ENCODE results near the gene DPPA5. TPM values are rescaled to one million over a fixed set of nuclear protein-coding genes. Genes with fewer than 3 reads are reported as not detected.

Gene DPPA5
- total and polyA plus RNA-seq, 9 of the 15 experiments (the other 6 are each of a cell fraction or from before 2014, with no cell fraction given) = not detected

DNA sequence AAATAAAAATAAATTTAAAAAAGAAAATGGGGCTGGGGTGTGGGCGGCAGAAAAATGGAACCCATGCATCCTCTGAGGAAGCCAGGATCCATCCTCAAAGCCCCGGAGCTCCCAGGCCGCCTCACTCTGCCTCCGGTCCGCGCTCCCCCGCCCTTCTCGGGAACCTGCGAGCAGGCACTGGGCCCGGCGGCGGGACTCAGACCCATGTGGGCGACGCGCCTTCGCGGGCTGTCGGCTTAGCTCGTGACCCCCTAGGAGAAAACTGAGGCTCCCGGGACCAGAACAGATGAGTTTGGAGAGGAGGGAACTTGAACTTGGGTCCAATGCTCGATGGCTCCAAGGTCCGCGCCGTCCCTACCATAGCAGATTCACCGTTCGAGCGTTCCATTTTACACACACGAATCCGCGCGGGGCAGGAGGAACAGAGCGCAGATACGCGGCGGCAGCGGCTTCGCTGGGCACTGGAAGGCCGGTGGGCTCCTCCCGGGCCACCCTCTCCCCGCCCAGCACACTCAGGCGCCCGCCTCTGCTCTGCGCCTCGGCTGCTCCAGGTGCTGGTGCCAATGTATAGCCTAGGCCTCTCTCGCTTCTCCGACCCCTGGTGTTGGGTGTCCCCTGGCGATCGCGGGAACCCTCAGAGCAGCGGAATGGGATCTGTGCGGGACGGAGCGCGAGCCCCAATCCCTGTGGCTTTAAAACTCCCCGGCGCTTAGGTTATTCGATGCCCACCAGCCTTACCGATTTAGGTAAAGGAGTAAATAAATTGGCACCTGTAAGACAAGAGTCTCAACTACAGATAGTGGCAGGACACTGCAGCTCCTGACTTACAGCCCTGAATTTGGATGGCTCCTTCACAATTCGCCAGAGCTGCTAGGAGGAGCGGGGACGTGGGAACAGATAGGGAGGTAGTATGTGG, 39.2 kb downstream of the DPPA5 start:
- in situ Hi-C loops (cut with MboI) (no loop called here), intact Hi-C loops (cut with micrococcal nuclease) (no loop called here)
- peaks cover 0 to 10% of the 10 kb centered on the region in 2 experiments; a peak in 1 of 5 replicates for H3K4me1 ChIP-seq (replicated peaks in 1 of 2; ENCODE audit: control insufficient read depth in 2 of 2, insufficient read depth in 2 of 2, low read length in 2 of 2)
- no peak overlapping the region for H3K9ac ChIP-seq (ENCODE audit: insufficient read depth in 1 of 2, low read depth in 2 of 2, low read length in 2 of 2)
- no peaks in the 10 kb centered on the region for H3K9me1 ChIP-seq (ENCODE audit: control insufficient read depth, insufficient read depth, low read length)
- no peak overlapping the region for H2AFZ ChIP-seq (ENCODE audit: low read depth, low read length)
- WGBS (ENCODE audit: insufficient coverage, low coverage, missing lambda C conversion rate) = 73% methylated on average over 60 of the region's 61 CpGs
- H3K4me3 ChIP-seq = no peak overlapping the region
- CTCF ChIA-PET (ENCODE audit: low intra/inter-chr PET ratio) = interaction anchor here (0.6 kb wide), 1 partner anchor 902 kb away, joined by 4 read pairs; no protein-coding TSS in a partner anchor
- TF ChIP-seq ZNF165 (CRISPR knock-in tag; IDR thresholded peaks at IDR 0.05; ENCODE audit: borderline replicate concordance) (no peak), CHD4 (IDR thresholded peaks at IDR 0.05; ENCODE audit: insufficient read depth, insufficient replicate concordance, low read depth, low read length, poor library complexity, severe bottlenecking) (no peak), TCF7 (IDR thresholded peaks at IDR 0.05; ENCODE audit: borderline replicate concordance) (no peak), KDM2B (CRISPR knock-in tag; IDR thresholded peaks at IDR 0.05) (no peak), L3MBTL2 (IDR thresholded peaks at IDR 0.05) (no peak), HNRNPLL (IDR thresholded peaks at IDR 0.05; ENCODE audit: low read depth, low read length, poor library complexity, severe bottlenecking) (no peak), HMG20A (CRISPR knock-in tag; conservative IDR thresholded peaks at IDR 0.05) (no peak), CBX5 (IDR thresholded peaks at IDR 0.05; ENCODE audit: borderline replicate concordance, low read depth) (no peak), TAF7 (tag; IDR thresholded peaks at IDR 0.05) (no peak), NFE2L1 (tag; IDR thresholded peaks at IDR 0.05; ENCODE audit: borderline replicate concordance, low read depth) (no peak), CBX8 (IDR thresholded peaks at IDR 0.05; ENCODE audit: borderline replicate concordance, extremely low read depth, low read depth, low read length, poor library complexity, severe bottlenecking) (no peak), PCBP1 (IDR thresholded peaks at IDR 0.05; ENCODE audit: low read depth, low read length, poor library complexity, severe bottlenecking) (no peak), SRSF1 (IDR thresholded peaks at IDR 0.05; ENCODE audit: low read depth, low read length) (no peak), RBM15 (IDR thresholded peaks at IDR 0.05; ENCODE audit: insufficient read depth, low read length) (no peak)
- TF ChIP-seq, protein P1, sequence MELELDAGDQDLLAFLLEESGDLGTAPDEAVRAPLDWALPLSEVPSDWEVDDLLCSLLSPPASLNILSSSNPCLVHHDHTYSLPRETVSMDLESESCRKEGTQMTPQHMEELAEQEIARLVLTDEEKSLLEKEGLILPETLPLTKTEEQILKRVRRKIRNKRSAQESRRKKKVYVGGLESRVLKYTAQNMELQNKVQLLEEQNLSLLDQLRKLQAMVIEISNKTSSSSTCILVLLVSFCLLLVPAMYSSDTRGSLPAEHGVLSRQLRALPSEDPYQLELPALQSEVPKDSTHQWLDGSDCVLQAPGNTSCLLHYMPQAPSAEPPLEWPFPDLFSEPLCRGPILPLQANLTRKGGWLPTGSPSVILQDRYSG (tag; conservative IDR thresholded peaks at IDR 0.05; ENCODE audit: low read depth) = no peak
- TF ChIP-seq, protein P2, sequence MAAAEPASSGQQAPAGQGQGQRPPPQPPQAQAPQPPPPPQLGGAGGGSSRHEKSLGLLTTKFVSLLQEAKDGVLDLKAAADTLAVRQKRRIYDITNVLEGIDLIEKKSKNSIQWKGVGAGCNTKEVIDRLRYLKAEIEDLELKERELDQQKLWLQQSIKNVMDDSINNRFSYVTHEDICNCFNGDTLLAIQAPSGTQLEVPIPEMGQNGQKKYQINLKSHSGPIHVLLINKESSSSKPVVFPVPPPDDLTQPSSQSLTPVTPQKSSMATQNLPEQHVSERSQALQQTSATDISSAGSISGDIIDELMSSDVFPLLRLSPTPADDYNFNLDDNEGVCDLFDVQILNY (CRISPR knock-in tag; IDR thresholded peaks at IDR 0.05) = no peak
- TF ChIP-seq, protein P3, sequence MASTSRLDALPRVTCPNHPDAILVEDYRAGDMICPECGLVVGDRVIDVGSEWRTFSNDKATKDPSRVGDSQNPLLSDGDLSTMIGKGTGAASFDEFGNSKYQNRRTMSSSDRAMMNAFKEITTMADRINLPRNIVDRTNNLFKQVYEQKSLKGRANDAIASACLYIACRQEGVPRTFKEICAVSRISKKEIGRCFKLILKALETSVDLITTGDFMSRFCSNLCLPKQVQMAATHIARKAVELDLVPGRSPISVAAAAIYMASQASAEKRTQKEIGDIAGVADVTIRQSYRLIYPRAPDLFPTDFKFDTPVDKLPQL (IDR thresholded peaks at IDR 0.05; ENCODE audit: extremely low read depth, insufficient read length) = no peak
- ATAC-seq (no peak), FAIRE-seq (no peak), DNase-seq (ENCODE audit: extremely low read depth in 1 of 4, low spot score in 3 of 4) (no peak)
- POLR2A ChIA-PET = no interaction called here
- no TSS peak for BruUV-seq (replicated peaks)
- no peaks in the 10 kb centered on the region for H3K27me3 ChIP-seq (ENCODE audit: control insufficient read depth in 2 of 2, insufficient read depth in 2 of 2, low read length in 2 of 2)
- no peaks in the 10 kb centered on the region for H4K20me1 ChIP-seq (replicated peaks; ENCODE audit: control insufficient read depth, insufficient read depth, low read length)
- no peaks in the 10 kb centered on the region; the same call in 1 of the 2 replicates for H3K9me3 ChIP-seq (replicated peaks; ENCODE audit: control insufficient read depth, insufficient read depth, low read depth, low read length)
- H3K4me2 ChIP-seq (ENCODE audit: insufficient read depth, low read length) = no peak overlapping the region
- no peaks in the 10 kb centered on the region for H3K36me3 ChIP-seq (ENCODE audit: control insufficient read depth, insufficient read depth, low read length)
- H3K27ac ChIP-seq (ENCODE audit: extremely low read depth, low read depth, low read length) = no peak overlapping the region
- H3K79me2 ChIP-seq (ENCODE audit: control insufficient read depth, insufficient read depth, low read length) = peaks cover under 1% of the 10 kb centered on the region; the same call in 2 of the 3 replicates

Measured in K562 (cell line).